ENCODE measurements around the gene KRT12. TPM values are rescaled to one million over a fixed set of nuclear protein-coding genes. Genes with fewer than 3 reads are reported as not detected.
"Not testable (repeated sequence)": the region's sequence is repeated elsewhere in the genome, so short reads cannot be mapped to it uniquely, and the experiment has no call there.

KRT12 gene
- total RNA-seq, 1 donor from 2014 or later: not detected

GRCh38 chr17:40816569-40816968 lies 50.5 kb downstream of the KRT12 start:
- no peak for ATAC-seq (ENCODE audit: low read depth)
- Mint-ChIP-seq H3K27ac (no peak overlapping the region), H3K36me3 (ENCODE audit: low read depth) (peaks cover 26% of the 10 kb centered on the region), H3K27me3 (peaks cover 29% of the 10 kb centered on the region), H3K4me3 (no peak overlapping the region), H3K4me1 (peaks cover 10% of the 10 kb centered on the region), H3K9me3 (peaks cover 8% of the 10 kb centered on the region)
- POLR2A ChIA-PET: no interaction called here
- no peak for DNase-seq
- intact Hi-C loops (cut with micrococcal nuclease): loop anchor here (5.0 to 10.0 kb wide), 3 partner anchors 254 to 851 kb away; partner anchors contain the start of gene TOP2A
- no peak for TF ChIP-seq CTCF (IDR thresholded peaks at IDR 0.05)
- CTCF ChIA-PET: no interaction called here

- H3K27me3 Mint-ChIP-seq: peaks cover 38% of the 10 kb centered on the region
- intact Hi-C loops (cut with micrococcal nuclease): loop anchor here (5.0 to 10.0 kb wide), 3 partner anchors 253 to 852 kb away; partner anchors contain the start of gene TOP2A
- no peak for TF ChIP-seq CTCF (IDR thresholded peaks at IDR 0.05)
- no peak overlapping the region for H3K4me3 Mint-ChIP-seq
- POLR2A ChIA-PET: interaction anchor here (0.9 kb wide), 1 partner anchor 168 kb away, joined by 4 read pairs; the partner anchor contains the start of gene SMARCE1
- no peak overlapping the region for H3K27ac Mint-ChIP-seq
- H3K9me3 Mint-ChIP-seq: peaks cover 7% of the 10 kb centered on the region
- DNase-seq (no peak), ATAC-seq (ENCODE audit: low read depth) (no peak)
- peaks cover 26% of the 10 kb centered on the region for H3K36me3 Mint-ChIP-seq (ENCODE audit: low read depth)
- H3K4me1 Mint-ChIP-seq: peaks cover 10% of the 10 kb centered on the region
- CTCF ChIA-PET: no interaction called here
Measured at GRCh38 chr17:40815381-40815780, 51.6 kb downstream of the KRT12 start.

- CTCF ChIA-PET; H3K27ac Mint-ChIP-seq; ATAC-seq (ENCODE audit: low read depth); H3K9me3 Mint-ChIP-seq; H3K4me3 Mint-ChIP-seq; DNase-seq: not testable (repeated sequence)
- intact Hi-C loops (cut with micrococcal nuclease): loop anchor here (5.0 to 10.0 kb wide), 3 partner anchors 252 to 853 kb away; partner anchors contain the start of gene TOP2A
- H3K27me3 Mint-ChIP-seq: peaks cover 45% of the 10 kb centered on the region
- POLR2A ChIA-PET: interaction anchor here (0.9 kb wide), 1 partner anchor 167 kb away, joined by 4 read pairs; the partner anchor contains the start of gene SMARCE1
- H3K4me1 Mint-ChIP-seq: peaks cover 10% of the 10 kb centered on the region
- peaks cover 21% of the 10 kb centered on the region for H3K36me3 Mint-ChIP-seq (ENCODE audit: low read depth)
Measured at GRCh38 chr17:40814657-40815056, 52.4 kb downstream of the KRT12 start.

- Mint-ChIP-seq H3K4me1 (peaks cover 10% of the 10 kb centered on the region), H3K27ac (no peak overlapping the region), H3K27me3 (peaks cover 51% of the 10 kb centered on the region), H3K9me3 (peaks cover 6% of the 10 kb centered on the region), H3K4me3 (no peak overlapping the region), H3K36me3 (ENCODE audit: low read depth) (peaks cover 21% of the 10 kb centered on the region)
- ATAC-seq (ENCODE audit: low read depth) (no peak), DNase-seq (no peak)
- POLR2A ChIA-PET: no interaction called here
- CTCF ChIA-PET: no interaction called here
- no peak for TF ChIP-seq CTCF (IDR thresholded peaks at IDR 0.05)
- intact Hi-C loops (cut with micrococcal nuclease): loop anchor here (10.0 kb wide), 1 partner anchor 399 kb away; the partner anchor contains the start of gene TOP2A
Measured at GRCh38 chr17:40813804-40814203, 53.2 kb downstream of the KRT12 start.

GRCh38 chr17:40812639-40813038 lies 54.4 kb downstream of the KRT12 start:
- no peak overlapping the region for H3K4me3 Mint-ChIP-seq
- TF ChIP-seq CTCF (IDR thresholded peaks at IDR 0.05): no peak
- peaks cover 6% of the 10 kb centered on the region for H3K9me3 Mint-ChIP-seq
- CTCF ChIA-PET: interaction anchor here (0.6 kb wide), 1 partner anchor 9 kb away, joined by 4 read pairs; no protein-coding TSS in a partner anchor
- peaks cover 58% of the 10 kb centered on the region for H3K27me3 Mint-ChIP-seq
- no peak for DNase-seq
- H3K4me1 Mint-ChIP-seq: peaks cover 3% of the 10 kb centered on the region
- intact Hi-C loops (cut with micrococcal nuclease): loop anchor here (10.0 kb wide), 1 partner anchor 398 kb away; the partner anchor contains the start of gene TOP2A
- peaks cover 12% of the 10 kb centered on the region for H3K36me3 Mint-ChIP-seq (ENCODE audit: low read depth)
- POLR2A ChIA-PET: interaction anchor here (0.6 kb wide), 1 partner anchor 179 kb away, joined by 3 read pairs; no protein-coding TSS in a partner anchor
- no peak overlapping the region for H3K27ac Mint-ChIP-seq
- ATAC-seq (ENCODE audit: low read depth): no peak

Other genes with a start within 250 kb of the KRT12 start
- gene SMARCE1, start 219.4 kb downstream of the KRT12 start, total RNA-seq: 140 TPM in 2 replicates
- not detected in 2 replicates for gene KRT222, start 202.0 kb downstream of the KRT12 start, total RNA-seq
- gene KRT24, start 163.5 kb downstream of the KRT12 start, total RNA-seq: not detected in 2 replicates
- not detected in 2 replicates for gene KRT25, start 111.9 kb downstream of the KRT12 start, total RNA-seq
- gene KRT26, start 95.0 kb downstream of the KRT12 start, total RNA-seq: not detected in 2 replicates
- not detected in 2 replicates for gene KRT27, start 84.7 kb downstream of the KRT12 start, total RNA-seq
- gene KRT28, start 67.3 kb downstream of the KRT12 start, total RNA-seq: not detected in 2 replicates
- gene KRT10, start 44.6 kb downstream of the KRT12 start, total RNA-seq: 40.7 and 46.7 TPM in 2 replicates
- gene KRT20, start 18.0 kb upstream of the KRT12 start, total RNA-seq: not detected in 2 replicates
- gene KRT23, start 70.4 kb upstream of the KRT12 start, total RNA-seq: not detected in 2 replicates
- not detected in 2 replicates for gene KRT39, start 99.7 kb upstream of the KRT12 start, total RNA-seq
- gene KRT40, start 117.1 kb upstream of the KRT12 start, total RNA-seq: not detected in 2 replicates
- gene KRTAP3-3, start 126.9 kb upstream of the KRT12 start, total RNA-seq: not detected in 2 replicates
- gene KRTAP3-2, start 132.7 kb upstream of the KRT12 start, total RNA-seq: not detected in 2 replicates
- gene KRTAP3-1, start 141.9 kb upstream of the KRT12 start, total RNA-seq: not detected in 2 replicates
- not detected in 2 replicates for gene KRTAP1-5, start 160.0 kb upstream of the KRT12 start, total RNA-seq
- not detected in 2 replicates for gene KRTAP1-4, start 163.0 kb upstream of the KRT12 start, total RNA-seq
- gene KRTAP1-3, start 167.7 kb upstream of the KRT12 start, total RNA-seq: not detected in 2 replicates
- gene KRTAP1-1, start 174.2 kb upstream of the KRT12 start, total RNA-seq: not detected in 2 replicates
- not detected in 2 replicates for gene KRTAP2-1, start 180.1 kb upstream of the KRT12 start, total RNA-seq
- not detected in 2 replicates for gene KRTAP2-2, start 188.0 kb upstream of the KRT12 start, total RNA-seq
- gene KRTAP2-3, start 192.9 kb upstream of the KRT12 start, total RNA-seq: not detected in 2 replicates
- not detected in 2 replicates for gene KRTAP2-4, start 198.7 kb upstream of the KRT12 start, total RNA-seq
- not detected in 2 replicates for gene KRTAP4-7, start 216.9 kb upstream of the KRT12 start, total RNA-seq
- gene KRTAP4-8, start 230.9 kb upstream of the KRT12 start, total RNA-seq: not detected in 2 replicates
- gene KRTAP4-16, start 235.0 kb upstream of the KRT12 start, total RNA-seq: not detected in 2 replicates
- gene KRTAP4-9, start 238.2 kb upstream of the KRT12 start, total RNA-seq: not detected in 2 replicates

All from activated B cell treated with CpG ODN at 0.5 μM for 24 hours (primary cell).